NCI-H748 treated with DMSO at 0.1 percent for 48 hours (cell line): ENCODE measurements around the gene NFATC2.

Source experiments
- DNase-seq: peaks from one replicate; lab custom pipeline; 2025; lab: John Stamatoyannopoulos, UW

NFATC2 gene

DNA sequence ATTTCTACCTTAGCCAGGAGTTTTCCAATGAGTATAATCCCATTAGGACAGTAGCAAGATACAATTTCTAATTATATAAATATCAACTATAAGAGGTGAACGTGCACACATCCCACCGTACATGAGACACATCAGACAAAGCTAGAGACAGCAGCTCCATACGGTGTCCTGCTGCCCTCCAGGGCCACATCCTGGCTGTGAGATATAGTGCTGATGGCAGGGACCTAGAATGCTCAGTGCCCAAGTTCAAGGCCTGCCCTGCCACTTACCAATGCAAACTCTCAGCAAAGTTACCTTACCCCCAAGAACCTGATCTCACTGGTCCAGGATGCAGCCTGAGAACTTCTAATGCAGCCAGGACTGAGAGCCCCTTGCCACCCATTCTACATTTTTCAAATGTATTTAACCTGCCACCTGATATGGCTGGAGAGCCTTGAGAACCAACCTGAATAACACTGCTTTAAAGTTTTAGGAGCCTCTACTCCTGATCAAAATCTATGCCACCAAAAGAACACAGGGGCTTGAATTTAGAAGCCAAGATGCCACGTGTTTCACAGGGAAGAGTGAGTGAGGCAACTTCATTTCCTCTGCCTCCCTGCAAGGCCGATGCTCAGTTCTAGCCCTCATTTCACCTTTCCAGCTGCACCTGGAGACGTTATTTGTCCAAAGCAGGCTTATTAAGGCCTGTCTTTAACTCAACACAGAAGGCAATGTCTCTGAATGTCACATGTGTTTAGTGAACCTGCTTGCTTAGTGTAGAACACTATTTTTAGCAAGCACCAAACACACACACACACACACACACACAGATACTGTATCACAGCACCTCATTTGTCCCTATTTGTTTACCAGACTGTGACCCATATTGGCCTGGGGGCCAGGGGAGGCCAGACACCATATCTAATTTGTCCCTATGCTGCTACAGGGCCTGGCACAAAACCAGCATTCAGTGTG lies 6.1 kb downstream of the NFATC2 start:
- peak; percentile 42 for DNase-seq

DNA sequence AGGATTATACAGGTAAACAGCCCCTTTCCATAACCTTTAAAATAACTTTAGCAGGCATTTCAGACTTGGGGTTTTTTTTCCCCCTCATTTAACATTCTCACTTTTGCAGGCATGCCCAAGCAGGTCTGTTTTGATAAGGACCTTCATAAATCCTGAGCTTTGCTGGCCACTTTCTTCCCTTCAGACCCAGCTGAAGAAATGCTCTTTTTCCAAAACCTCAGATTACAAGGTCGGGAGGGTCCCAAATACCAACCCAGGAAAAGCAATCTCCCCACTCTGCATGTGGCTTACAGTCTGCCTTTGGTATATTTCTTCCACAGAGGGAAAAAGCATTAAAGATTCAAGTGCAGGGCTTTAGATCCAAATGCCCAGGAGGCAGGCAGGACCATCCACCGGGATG lies 6.8 kb downstream of the NFATC2 start:
- DNase-seq, result no peak

DNA sequence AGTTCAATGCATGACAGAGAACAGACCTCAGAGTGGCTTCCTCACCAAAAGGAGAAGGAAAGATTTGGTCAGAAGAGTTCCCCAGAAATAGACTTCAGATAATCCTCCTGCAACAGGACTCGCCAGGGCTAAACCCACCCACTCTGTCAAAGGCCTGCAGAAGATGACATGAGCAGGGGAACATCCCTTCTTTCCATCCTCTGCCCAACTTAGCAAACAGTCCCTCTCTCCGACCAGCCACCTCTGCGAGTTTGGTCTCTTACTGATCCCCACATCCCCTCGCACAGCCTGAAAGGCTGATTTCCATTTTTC lies 7.5 kb downstream of the NFATC2 start:
- no peak for DNase-seq

DNA sequence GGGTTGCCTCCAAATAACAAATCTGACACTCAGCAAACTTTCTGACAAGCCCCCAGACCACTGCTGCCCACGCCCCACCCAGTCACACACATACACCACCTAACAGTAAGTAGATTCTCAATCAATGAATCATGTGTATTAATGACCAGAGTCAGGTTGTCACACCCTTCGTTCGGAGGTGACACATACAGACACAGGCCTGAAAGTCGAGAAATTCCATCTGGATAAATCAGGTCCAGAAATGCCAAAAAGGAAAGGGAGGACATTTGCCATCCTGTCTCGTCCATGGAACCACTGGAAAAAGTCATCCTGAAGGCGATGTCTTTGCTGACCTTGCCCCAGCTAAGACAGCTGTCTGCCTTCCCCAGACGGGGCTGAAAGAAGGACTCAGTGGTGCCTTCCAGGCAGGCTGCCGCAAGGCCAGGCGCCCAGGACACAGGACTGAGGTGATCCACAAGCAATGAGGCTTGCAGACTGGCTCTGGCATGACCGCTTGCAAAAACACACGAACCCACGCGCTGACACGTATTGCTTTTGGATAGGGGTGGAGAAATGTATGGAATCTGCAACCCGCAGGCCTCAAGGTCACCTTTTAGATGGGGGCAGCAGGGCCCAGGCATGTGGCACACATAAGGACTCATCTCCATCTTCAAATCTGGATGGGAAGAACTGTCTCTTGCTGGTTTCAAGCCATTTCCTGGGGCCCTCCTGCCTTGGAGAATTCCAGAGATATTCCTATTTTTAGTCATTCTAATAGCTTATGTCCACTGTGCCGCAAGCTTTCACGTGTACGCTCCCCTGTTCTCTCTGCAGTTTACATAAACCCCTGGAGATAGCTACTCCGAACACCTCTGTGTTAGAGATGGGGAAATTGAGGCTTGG lies 9.0 kb downstream of the NFATC2 start:
- no peak for DNase-seq

DNA sequence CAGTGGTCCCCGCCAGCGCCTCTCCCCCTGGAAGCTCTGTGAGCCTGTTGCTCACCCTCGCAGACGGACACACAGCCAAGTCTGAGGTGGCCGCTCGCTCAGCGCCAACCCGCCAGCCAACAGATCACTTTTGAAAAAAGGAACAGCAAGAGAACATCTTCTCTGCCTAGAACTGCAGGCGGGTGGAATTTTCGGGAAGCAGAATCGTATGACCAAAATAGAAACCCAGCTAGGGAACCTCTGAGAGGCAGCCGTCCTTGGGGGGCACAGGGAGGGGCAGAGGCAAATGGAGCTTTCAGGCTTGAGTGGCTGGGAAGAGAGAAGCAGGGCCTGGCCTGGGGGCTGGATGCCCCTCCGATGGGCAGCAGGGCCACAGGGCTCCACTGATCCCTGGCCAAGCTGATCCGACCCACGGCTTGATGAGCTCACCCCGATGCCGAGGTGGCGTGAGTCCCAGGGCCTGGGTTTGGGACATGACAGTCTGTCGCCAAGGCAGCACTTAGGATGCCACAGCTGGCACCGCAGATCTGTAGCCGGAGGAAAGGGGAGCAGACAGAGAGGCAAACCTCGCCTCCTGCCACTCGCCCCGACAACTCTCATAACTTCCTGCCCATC lies 9.8 kb downstream of the NFATC2 start:
- no peak for DNase-seq

DNA sequence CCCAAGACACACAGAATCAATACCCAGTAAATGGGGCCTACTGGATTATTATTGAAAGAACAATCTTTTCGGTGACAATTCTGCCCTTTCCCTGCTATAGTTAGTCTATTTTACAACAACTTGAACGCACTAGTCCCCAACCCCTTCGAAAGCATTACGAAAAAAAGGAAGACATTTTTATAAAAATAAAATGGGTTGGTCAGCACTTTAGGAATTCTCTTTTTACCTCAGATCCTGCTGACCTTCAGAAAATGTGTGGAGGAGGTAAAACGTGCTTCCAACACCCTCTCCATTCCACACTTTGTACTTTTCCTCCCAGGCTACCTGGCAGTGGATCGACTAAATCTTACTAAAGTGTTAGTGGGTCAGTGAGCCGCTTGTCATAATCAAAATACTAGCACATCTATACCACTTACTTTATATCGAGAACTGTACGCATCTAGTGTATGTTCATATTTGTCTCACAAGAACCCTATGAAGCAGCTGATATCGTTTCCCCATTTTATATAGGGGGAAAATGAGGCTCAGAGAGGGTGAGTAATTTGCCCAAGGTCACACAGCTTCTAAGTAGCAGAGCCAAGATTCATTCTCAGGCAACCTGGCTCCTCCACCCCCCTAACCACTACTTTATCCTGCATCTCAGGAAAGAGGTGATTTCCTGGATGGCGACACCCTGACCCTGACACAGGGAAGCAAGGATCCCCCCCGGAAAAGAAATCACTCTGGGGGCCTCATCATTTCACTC lies 10.6 kb downstream of the NFATC2 start:
- no peak for DNase-seq

DNA sequence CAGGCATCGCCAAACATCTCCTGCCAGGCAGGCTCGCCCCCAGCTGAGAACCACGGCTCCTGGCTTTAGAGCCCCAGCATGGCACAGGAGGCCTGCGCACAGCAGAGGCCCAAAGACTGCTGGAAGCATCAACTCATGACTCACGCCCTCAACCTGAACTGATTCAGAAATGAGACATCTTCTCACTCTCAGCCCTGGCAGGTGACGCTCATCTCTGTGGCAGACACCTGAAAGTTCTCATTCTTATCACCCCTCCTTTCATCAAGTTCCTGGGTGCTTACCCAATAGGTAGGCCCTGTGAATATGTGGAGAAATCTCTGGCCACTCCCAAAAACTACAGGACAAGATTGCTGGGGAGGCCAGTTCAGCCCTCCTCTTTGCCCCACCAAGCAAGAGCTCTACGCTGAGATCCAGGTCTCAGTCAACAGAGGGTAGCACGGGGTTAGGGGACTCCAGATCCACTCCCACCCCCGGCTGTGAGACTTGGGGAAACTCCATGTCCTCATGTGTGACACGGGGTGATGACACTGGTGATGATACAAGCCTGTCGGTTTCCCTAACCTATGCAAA lies 11.3 kb downstream of the NFATC2 start:
- DNase-seq, result no peak

DNA sequence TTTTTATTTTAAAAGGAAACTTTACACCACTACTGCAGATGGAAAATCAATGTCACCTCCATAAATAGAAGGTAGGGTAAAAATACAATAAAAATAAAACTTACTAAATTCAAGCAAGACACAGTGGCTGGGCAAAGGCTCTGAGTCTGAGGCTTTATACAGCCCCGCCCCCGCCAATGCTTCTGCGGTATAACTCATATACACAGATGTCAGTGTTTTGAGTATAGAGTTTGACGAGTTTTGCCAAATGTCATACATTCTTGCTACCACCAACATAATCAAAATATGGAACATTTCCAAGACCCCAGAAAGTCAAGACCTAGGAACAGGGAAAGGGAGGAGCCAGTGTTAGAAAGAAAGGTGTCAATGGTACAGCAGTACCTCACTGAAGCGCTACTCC lies 12.8 kb downstream of the NFATC2 start:
- DNase-seq, result no peak

DNA sequence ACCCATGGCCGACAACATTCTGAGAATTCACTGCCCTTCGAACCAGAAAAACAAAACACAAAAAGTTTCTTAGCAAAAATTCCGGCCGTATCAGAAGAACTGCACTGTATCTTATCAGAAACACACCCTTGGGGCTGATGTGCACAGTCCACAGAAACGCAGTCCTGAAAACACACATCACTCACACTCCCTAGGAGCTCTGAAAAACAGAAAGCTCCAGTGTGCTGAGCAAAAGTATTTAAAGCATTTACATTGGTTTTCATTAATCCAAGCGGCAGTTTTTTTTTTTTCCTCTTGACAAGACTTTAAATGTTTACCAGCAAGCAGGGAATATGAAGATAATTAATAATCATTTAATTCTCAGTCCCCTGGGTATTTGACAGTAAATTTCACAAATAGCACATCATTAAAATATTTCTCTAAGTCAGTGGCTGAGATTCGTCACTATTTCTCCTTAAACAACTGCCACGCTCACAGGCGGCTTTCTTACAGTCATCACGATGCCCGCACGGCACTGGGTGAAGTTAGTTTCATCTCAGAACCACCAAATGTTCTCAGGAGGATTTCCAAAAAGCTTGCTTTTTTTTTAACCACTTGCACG lies 13.3 kb downstream of the NFATC2 start:
- DNase-seq, result no peak

DNA sequence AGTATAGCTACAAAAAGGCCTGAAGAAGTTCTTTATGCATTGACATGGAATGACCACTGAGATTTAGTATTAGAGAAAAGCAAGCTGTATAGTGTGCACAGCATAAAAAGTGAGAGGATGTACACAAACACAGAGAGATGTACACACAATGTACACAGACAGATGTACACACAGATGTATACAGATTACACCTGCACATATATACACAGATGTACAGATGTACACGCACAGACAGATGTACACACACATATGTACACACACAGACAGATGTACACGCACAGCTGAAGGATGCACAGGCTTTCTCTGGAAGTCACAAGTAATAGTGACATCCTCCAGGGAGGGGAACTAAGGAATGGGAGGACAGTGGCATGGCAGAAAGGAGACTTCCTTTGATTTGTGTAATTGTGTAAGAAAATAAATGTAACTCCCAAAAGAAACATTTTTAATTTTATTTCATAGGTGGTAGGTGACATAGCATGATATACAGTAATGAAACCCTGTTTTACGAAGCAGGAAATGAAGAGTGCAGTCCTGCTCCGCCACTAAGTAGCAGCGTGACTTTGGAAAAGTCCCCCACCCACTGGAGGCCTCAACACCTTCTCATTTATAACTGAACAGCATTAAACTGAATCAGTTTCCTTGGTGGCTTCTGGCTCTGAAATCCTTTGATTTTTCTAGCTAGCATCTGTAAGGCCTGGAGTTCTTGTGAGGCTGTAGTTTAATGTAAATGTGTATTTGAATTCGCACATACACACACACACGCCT lies 14.1 kb downstream of the NFATC2 start:
- no peak for DNase-seq

DNA sequence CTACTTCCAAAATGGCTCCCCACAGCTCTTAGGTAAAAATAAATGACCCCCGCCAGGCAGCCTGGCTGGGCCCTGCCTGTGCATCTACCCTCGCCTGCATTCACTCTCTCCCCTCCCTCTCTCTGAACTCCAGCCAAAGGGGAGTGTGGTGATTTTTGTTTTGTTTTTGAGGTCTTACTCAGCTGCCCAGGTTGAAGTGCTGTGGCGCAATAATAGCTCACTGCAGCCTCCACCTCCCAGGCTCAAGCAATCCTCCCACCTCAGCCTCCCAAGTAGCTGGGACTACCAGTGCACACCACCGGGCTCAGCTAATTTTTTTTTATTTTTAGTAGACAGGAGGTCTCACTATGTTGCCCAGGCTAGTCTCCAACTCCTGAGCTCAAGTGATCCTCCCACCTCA lies 15.8 kb downstream of the NFATC2 start:
- no peak for DNase-seq

DNA sequence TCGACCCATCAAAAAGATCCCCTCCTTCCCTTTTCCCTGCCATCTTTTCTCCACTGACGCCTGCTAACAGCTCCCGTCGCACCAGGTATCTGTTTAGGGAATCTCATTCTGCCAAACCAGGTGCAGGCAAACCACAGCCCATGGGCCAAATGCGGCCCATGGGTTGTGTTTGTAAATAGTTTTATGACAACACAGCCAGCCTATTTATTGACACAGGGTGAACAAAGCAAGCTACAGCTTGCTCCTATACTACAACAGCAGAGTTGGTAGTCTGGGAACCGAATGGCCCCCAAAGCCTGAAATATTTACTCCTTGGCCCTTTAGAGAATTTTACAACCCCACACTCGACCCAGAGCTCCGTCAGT lies 16.4 kb downstream of the NFATC2 start:
- no peak for DNase-seq

DNA sequence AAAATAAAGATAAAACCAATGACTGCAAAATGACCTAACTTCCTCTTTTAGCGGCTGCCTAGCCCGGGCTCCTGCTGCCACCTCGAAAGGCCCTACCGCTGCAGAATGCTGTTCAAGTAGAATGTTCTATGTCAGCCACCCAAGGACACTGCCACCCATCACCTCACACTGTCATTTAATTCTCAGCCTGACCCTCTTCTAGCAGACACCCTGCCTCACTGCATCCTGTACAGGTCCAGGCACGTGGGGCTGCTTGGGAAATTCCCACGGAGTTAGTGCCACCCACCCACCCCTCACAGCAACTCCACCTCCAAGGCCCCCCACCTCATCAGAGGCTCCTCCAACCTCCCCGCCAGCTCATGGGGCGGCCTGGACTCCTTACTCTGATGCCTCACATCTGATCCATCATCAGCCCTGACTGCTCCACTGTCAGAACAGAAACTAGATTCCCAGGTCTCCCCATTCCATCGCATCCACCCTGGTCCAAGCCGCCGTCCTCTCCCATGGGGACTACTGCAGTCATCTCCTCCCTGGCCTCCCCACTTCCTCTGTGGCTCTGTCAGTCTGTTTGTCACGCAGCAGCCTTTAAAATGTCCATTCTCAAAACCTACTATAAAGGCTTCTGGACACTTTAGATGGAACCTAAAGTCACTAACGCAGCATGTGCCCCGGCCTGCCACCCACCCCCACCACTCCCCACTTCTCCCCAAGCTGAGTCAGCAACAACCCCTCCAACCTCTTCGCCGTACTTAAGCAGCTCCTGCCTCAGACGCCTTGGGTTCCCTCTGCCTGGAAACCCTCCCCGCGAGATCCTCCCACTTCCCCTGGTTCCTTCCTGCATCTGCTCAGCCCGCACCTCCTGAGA lies 17.0 kb downstream of the NFATC2 start:
- DNase-seq, result no peak

DNA sequence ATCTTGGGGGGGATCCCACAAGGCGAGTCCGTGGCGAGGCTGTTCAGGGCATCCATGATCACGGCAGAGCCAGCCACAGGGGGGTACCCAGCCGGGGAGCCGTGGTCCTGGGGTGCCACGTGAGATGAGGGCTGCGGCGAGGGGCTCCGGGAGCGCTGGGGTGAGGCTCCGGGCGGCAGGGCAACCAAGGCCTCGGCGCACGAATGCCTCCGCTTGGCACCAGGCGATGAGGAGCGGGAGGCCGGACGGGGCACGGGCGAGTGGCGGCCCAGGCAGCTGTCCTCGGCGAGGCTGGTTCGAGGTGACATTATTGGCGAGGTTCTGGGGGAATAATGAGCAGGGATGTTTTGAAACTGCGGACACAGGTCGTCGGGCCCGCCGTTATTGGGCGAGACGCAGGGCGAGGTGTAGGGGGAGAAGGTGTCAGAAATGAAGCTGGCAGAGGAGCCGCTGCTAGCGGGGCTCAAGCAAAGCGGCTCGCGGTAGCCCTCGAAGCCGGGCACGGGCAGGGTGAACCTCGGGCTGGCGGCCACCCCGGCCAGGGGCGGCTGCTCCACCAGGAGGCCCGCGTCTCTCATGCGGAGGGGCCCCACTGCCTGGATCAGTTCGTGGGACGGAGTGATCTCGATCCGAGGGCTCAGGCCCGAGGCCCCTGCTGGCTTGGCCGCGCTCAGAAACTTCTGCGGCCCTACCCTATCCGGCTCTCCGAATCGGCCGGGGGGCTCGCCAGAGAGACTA lies 19.1 kb downstream of the NFATC2 start:
- no peak for DNase-seq

DNA sequence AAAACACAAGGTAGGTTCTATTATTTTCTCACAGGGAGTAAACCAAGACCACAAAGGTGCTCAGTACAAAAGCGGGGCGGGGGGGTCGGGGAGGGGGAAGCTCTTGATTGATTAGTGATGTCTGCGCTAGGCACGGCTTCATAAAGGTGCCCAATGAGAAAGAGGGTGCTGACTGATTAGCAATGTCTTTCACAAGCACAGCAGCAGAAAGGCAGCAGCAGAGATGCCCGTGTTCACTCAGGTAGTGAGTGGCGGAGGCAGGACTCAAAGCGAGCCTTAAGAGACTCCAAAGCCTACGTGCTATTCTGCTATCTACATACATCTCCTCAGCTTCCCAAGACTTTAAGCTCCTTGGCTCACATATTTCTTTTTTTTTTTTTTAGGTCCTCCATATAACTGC lies 20.3 kb downstream of the NFATC2 start:
- DNase-seq, result no peak

DNA sequence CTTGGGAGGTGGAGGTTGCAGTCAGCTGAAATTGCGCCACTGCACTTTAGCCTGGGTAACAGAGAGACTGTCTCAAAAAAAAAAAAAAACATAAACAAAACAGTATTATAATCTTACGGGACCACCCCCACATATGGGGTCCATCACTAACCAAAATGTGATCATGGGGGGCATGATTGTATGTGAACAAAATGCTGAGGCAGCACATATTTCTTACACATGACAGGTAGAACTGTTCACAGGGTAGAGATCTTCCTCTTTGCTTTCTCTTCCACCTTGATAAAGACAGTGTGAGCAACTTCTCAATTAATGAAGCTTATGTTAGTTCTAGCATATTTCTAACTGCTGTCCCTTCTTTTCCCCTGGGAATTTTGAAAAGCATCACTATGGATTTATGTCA lies 24.7 kb downstream of the NFATC2 start:
- no peak for DNase-seq

DNA sequence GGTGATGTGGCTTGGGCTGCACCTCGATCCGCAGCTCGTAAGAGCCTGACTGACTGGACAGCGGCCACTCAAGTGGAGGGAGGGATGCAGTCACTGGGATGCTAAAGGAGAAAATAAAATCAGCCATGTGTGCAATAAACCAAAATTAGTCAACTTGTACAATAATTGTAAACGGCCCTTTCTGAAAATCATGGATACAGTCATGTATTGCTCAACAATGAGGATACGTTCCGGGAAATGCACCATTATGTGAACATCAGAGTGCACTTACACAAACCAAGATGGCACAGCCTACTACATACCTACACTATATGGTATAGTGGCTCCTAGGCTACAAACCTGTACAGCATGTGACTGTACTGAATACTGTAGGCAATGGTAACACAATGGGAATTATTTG lies 25.7 kb downstream of the NFATC2 start:
- DNase-seq, result no peak

DNA sequence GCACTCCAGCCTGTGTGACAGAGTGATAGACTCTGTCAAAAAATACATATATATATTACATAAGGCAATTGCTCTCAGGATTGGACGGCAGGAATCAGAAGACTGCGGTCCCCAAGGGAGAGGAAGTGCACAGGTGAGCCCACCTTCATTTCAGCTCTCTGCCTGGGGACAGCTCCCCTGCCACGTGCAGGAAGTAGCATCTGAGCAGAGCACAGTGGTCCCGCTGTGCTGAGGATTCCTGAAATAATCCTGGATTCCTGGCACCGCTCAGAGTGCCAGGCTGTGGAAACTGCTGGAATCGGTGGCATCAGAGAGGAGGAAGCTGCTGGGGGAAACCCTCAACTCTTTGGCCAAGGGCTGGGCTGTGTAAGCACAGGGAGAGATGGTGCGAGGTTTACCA lies 27.7 kb downstream of the NFATC2 start:
- no peak for DNase-seq

DNA sequence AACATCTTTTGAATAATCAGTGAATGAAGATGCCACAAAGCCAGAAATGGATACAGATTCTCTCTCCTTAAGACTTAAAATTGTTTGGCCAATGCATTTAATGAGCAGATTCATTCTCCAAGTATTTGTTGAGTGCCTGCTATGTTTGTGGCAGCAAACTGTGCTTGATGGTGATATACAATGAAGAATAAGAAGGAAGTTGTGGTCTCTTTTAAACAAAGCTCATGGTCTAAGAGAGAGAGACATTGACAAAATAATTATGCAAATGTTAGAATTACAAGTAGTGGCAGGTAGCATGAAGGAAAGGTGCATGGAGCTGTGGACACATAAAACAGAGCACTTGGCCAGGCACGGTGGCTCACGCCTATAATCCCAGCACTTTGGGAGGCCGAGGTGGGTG lies 28.3 kb downstream of the NFATC2 start:
- no peak for DNase-seq
